NCI-H748 (cell line): ENCODE data around the gene OR4F15.
"Not testable (repeated sequence)": the region's sequence is repeated elsewhere in the genome, so short reads cannot be mapped to it uniquely, and the experiment has no call there.

Experiments used
- DNase-seq: peaks from one replicate; lab custom pipeline; 2025; ENCODE audit not compliant: unreplicated experiment; lab: John Stamatoyannopoulos, UW

The OR4F15 gene

GRCh38 chr15:101811902-101812301, at the start of gene OR4F15:
Gene OR4F15 (plus strand): TSS chr15:101812202. CDS start chr15:101818187, 5,985 bp downstream.
- no peak for DNase-seq

GRCh38 chr15:101764669-101765339, 47.2 kb upstream of the OR4F15 start:
- DNase-seq, result not testable (repeated sequence)

GRCh38 chr15:101765340-101765671, 46.7 kb upstream of the OR4F15 start:
- DNase-seq, result not testable (repeated sequence)

- no peak for DNase-seq
These were observed 46.1 kb upstream of the OR4F15 start for GRCh38 chr15:101765772-101766456.

GRCh38 chr15:101767083-101767640, 44.8 kb upstream of the OR4F15 start:
- not testable (repeated sequence) for DNase-seq

GRCh38 chr15:101772921-101773320, 39.1 kb upstream of the OR4F15 start:
- DNase-seq, result no peak

- DNase-seq, result peak; percentile 49
These were observed 38.4 kb upstream of the OR4F15 start for GRCh38 chr15:101773496-101774100.

- DNase-seq, result no peak
These were observed 36.9 kb upstream of the OR4F15 start for GRCh38 chr15:101775136-101775535.

GRCh38 chr15:101778576-101778975, 33.4 kb upstream of the OR4F15 start:
- not testable (repeated sequence) for DNase-seq

- not testable (repeated sequence) for DNase-seq
These were observed 31.8 kb upstream of the OR4F15 start for GRCh38 chr15:101780225-101780624.

- no peak for DNase-seq
These were observed 30.1 kb upstream of the OR4F15 start for GRCh38 chr15:101781928-101782327.

GRCh38 chr15:101784644-101785043, 27.4 kb upstream of the OR4F15 start:
- DNase-seq, result no peak

GRCh38 chr15:101786422-101786821, 25.6 kb upstream of the OR4F15 start:
- not testable (repeated sequence) for DNase-seq

- not testable (repeated sequence) for DNase-seq
These were observed 24.0 kb upstream of the OR4F15 start for GRCh38 chr15:101788001-101788400.

GRCh38 chr15:101788503-101789269, 23.3 kb upstream of the OR4F15 start:
- DNase-seq, result not testable (repeated sequence)

GRCh38 chr15:101790748-101791147, 21.3 kb upstream of the OR4F15 start:
- DNase-seq, result not testable (repeated sequence)

GRCh38 chr15:101793981-101794380, 18.0 kb upstream of the OR4F15 start:
- DNase-seq, result not testable (repeated sequence)

GRCh38 chr15:101795455-101795854, 16.5 kb upstream of the OR4F15 start:
- no peak for DNase-seq

GRCh38 chr15:101799665-101800064, 12.3 kb upstream of the OR4F15 start:
- no peak for DNase-seq

GRCh38 chr15:101801048-101801447, 11.0 kb upstream of the OR4F15 start:
- no peak for DNase-seq

- DNase-seq, result no peak
These were observed 8.8 kb upstream of the OR4F15 start, which contains the start of gene OR4F6 for GRCh38 chr15:101803209-101803608. Gene OR4F6 (plus strand): TSS chr15:101803509. CDS start chr15:101805720, 2,211 bp downstream.
